Measurements from ENCODE around the gene INSC. TPM values are rescaled to one million over a fixed set of nuclear protein-coding genes. Genes with fewer than 3 reads are reported as not detected.

INSC gene
- total RNA-seq, 6 experiments from 2014 or later = 0.15 to 0.44 (median 0.43) TPM; not detected in 3

DNA sequence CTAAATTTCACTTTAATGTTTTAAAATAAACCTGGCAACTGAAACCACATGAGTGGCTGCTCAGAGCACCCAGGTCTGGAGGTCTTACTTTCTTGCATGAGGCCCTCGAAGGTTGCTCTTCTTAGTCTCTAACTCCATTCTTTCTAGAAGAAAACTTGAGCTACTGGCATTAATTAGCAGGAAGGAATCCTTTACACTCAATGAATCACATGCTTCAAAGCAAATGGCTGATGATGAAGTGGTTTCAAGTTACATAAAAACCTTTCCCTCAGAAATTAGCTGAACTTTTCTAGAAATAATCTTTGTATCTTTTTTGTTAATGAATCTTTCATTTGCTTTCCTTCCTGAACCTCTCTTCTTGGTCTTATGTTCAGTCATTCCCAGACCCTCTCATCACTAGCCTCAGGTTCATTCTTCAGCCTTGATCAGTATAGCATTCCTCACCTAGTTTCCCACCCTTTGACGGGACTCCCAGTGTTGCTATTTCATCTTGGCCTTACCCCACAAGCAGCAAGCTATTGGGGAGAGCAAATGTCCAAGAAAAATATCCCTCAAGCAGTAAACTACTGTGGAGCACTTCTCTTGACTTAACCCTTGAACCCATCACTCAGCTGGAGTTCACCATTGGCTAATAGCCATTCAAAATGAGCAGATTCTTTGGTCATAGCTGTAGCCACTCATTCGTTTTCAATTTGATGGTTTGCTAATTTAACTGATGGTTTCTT, 75.1 kb downstream of the INSC start:
- no peak for ATAC-seq

DNA sequence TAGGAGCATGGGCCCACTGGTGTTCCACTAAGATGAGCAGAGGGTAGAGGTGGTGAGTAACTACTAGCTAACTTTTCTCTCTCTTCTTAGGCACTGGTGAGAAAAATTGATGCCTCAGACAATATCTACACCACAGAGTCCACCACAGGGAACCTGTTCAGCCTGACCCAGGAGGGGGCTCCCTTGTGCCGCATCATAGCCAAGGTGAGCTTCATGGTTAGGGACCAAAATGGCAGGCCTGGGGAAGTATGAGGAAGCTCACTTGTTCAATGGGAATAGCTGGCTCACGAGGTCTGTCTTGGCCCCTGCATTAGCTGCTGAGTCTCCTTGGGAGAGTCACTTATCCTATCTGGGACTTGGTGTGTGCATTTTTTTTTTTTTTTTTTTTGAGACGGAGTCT, 75.9 kb downstream of the INSC start:
- Histone ChIP-seq H3K4me3 (no peak overlapping the region), H3K27ac (no peak overlapping the region), H3K9me3 (no peaks in the 10 kb centered on the region), H3K36me3 (no peaks in the 10 kb centered on the region), H3K27me3 (no peaks in the 10 kb centered on the region), H3K4me1 (peaks cover 0 to 16% (median 6%) of the 10 kb centered on the region in 4 donors)
- no CpG with 5 or more reads among the region's 3 CpGs for WGBS (ENCODE audit: insufficient coverage, low coverage, low lambda C conversion rate, missing lambda C conversion rate)
- no peak for DNase-seq
- no peak for ATAC-seq
- intact Hi-C loops (cut with DNase I) = no loop called here
- TF ChIP-seq POLR2A (IDR thresholded peaks at IDR 0.05) = no peak
- TF ChIP-seq, protein P1, sequence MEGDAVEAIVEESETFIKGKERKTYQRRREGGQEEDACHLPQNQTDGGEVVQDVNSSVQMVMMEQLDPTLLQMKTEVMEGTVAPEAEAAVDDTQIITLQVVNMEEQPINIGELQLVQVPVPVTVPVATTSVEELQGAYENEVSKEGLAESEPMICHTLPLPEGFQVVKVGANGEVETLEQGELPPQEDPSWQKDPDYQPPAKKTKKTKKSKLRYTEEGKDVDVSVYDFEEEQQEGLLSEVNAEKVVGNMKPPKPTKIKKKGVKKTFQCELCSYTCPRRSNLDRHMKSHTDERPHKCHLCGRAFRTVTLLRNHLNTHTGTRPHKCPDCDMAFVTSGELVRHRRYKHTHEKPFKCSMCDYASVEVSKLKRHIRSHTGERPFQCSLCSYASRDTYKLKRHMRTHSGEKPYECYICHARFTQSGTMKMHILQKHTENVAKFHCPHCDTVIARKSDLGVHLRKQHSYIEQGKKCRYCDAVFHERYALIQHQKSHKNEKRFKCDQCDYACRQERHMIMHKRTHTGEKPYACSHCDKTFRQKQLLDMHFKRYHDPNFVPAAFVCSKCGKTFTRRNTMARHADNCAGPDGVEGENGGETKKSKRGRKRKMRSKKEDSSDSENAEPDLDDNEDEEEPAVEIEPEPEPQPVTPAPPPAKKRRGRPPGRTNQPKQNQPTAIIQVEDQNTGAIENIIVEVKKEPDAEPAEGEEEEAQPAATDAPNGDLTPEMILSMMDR (IDR thresholded peaks at IDR 0.05) = no peak

More for the DNA sequence above, 75.1 kb downstream of the INSC start:
- Histone ChIP-seq H3K27ac (no peak overlapping the region), H3K27me3 (no peaks in the 10 kb centered on the region), H3K4me1 (peaks cover 0 to 10% (median 5%) of the 10 kb centered on the region in 4 donors), H3K9me3 (no peaks in the 10 kb centered on the region), H3K36me3 (no peaks in the 10 kb centered on the region), H3K4me3 (no peak overlapping the region)
- no peak for TF ChIP-seq POLR2A (IDR thresholded peaks at IDR 0.05)
- TF ChIP-seq, protein P1 (IDR thresholded peaks at IDR 0.05) = no peak
- WGBS (ENCODE audit: insufficient coverage, low coverage, low lambda C conversion rate, missing lambda C conversion rate) = 72% methylated on average over 3 of the region's 3 CpGs
- intact Hi-C loops (cut with DNase I) = no loop called here
- DNase-seq = no peak

DNA sequence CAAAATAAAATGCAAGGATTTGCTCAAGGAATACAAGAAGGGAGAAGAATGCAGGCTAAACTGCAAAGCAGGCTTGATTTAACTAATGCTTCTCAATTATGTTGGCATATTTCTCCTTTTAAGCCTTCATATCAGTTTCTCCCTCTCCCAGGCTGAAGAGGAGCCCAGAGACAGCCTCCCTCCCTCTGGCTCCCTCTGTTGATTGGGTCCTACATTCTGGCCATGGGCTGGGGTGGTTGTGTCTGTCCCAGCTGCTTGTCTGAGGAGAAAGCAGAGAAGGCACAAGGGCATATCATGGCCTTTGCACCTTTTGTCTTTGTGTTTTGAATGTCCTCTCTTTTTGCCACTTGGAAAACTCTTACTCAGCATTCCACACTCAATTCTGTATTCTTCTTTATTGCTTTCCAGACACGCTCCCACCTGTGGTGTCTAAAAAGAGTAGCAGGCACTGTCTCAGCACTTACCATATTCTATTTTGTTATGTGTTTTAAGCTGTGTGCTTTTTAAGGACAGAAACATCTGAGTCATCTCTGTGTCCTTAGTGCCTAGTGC, 77.4 kb downstream of the INSC start:
- ATAC-seq (no peak), DNase-seq (no peak)
- H3K27ac ChIP-seq = no peak overlapping the region
- no peaks in the 10 kb centered on the region for H3K9me3 ChIP-seq
- no peak overlapping the region for H3K4me3 ChIP-seq
- peaks cover 0 to 31% (median 13%) of the 10 kb centered on the region in 4 donors for H3K4me1 ChIP-seq
- WGBS (ENCODE audit: insufficient coverage, low coverage, low lambda C conversion rate, missing lambda C conversion rate) = 50% methylated on average over 1 of the region's 1 CpG
- intact Hi-C loops (cut with DNase I) = no loop called here
- H3K27me3 ChIP-seq = no peaks in the 10 kb centered on the region
- TF ChIP-seq, protein P1 (IDR thresholded peaks at IDR 0.05) = peak in 1 of 4 donors; percentile 20
- TF ChIP-seq POLR2A (IDR thresholded peaks at IDR 0.05) = no peak
- no peaks in the 10 kb centered on the region for H3K36me3 ChIP-seq

DNA sequence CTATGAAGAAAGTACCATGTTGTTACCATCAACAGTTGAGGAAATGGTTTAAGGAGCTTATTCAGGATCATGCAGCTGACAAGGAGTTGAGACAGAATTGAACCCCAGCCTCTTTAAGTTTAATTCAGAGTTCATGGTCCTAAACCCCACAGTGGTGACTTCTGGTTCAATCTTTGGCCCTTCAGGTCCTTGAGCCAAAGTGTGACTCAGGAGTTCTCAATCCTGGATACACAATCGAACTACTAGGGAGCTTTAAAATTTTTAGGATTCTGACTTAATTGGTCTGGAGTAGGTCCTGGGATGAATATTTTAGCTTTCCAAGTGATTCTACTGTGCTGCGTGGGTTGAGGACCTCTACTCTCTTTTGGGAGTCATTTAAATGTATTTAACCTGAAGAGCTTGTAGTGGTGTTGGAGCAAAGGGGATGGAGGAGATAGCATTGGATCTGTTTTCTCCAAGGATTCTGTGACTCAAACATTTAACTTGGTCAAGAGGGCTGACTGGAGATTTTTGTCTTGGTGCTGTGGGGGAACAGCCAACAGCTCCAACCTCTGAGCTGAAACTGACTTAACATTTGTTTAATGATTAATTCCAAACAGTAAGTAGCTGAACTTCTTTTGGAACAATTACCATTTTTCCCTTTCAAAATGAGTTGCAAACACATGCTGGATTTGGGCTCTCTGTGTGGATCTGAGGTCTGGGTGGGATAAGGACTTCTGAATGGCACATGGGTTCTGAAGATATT, 80.1 kb downstream of the INSC start:
- no peaks in the 10 kb centered on the region for H3K9me3 ChIP-seq
- peaks cover 0 to 52% (median 18%) of the 10 kb centered on the region in 4 donors for H3K4me1 ChIP-seq
- no peaks in the 10 kb centered on the region for H3K36me3 ChIP-seq
- DNase-seq (no peak), ATAC-seq (peak; percentile 52 to 67 (median 65))
- peak overlapping the region in 2 of 3 donors; percentile 10 to 19 for H3K4me3 ChIP-seq
- TF ChIP-seq POLR2A (IDR thresholded peaks at IDR 0.05) = no peak
- TF ChIP-seq, protein P1 (IDR thresholded peaks at IDR 0.05) = no peak
- intact Hi-C loops (cut with DNase I) = no loop called here
- 46% methylated on average over 2 of the region's 2 CpGs for WGBS (ENCODE audit: insufficient coverage, low coverage, low lambda C conversion rate, missing lambda C conversion rate)
- H3K27ac ChIP-seq = peak overlapping the region; percentile 76 to 89 (median 78)
- no peaks in the 10 kb centered on the region for H3K27me3 ChIP-seq
